Aorta (tissue), 5 donors: ENCODE data around the gene OR1Q1. TPM values are rescaled to one million over a fixed set of nuclear protein-coding genes. Genes with fewer than 3 reads are reported as not detected.

Source experiments
- ATAC-seq: fragments of 200-7000 bp; cut with Tn5 transposase; one replicate; pipeline ENCODE4 v1.9.1; 2022; ENCODE audit warnings: moderate library complexity; ENCODE audit not compliant: low FRiP score
- DNase-seq, 2 donors: peaks; one replicate each; pipeline ENCODE4 v3.0.0-alpha.2; 2020
- H3K27ac ChIP-seq, 2 donors: one replicate each; pipeline ENCODE4 v1.5.1; 2013; ENCODE audit warnings: low read length in 2 of 2, mild to moderate bottlenecking in 2 of 2, moderate library complexity in 2 of 2, control low read depth in 1 of 2, inconsistent platforms in 1 of 2, low read depth in 1 of 2
- H3K27me3 ChIP-seq, 2 donors: one replicate each; pipeline ENCODE4 v1.6.1; 2013; ENCODE audit warnings: control low read depth in 1 of 2, low read length in 1 of 2, mild to moderate bottlenecking in 1 of 2, moderate library complexity in 1 of 2; ENCODE audit not compliant: insufficient read depth in 2 of 2, control insufficient read depth in 1 of 2
- H3K36me3 ChIP-seq, 2 donors: one replicate each; pipeline ENCODE4 v1.6.1; 2013; ENCODE audit warnings: control low read depth in 1 of 2, low read length in 1 of 2, mild to moderate bottlenecking in 1 of 2; ENCODE audit not compliant: insufficient read depth in 2 of 2, control insufficient read depth in 1 of 2
- H3K4me1 ChIP-seq, 2 donors: one replicate each; pipeline ENCODE4 v1.6.1; 2013; ENCODE audit warnings: low read length in 2 of 2, control low read depth in 1 of 2, mild to moderate bottlenecking in 1 of 2, moderate library complexity in 1 of 2; ENCODE audit not compliant: insufficient read depth in 2 of 2, control insufficient read depth in 1 of 2
- H3K4me3 ChIP-seq, 2 donors: one replicate each; pipeline ENCODE4 v1.5.1; 2013; ENCODE audit warnings: low read length in 2 of 2, control low read depth in 1 of 2, mild to moderate bottlenecking in 1 of 2
- H3K9me3 ChIP-seq: one replicate; pipeline ENCODE4 v1.6.1; 2013; ENCODE audit warnings: mild to moderate bottlenecking, low read length; ENCODE audit not compliant: control insufficient read depth
- WGBS, 2 donors: extraction: QIAGEN DNeasy Blood & Tissue Kit; methylation state at CpG; one replicate each; pipeline ENCODE4 v1.1.7; 2013; 5-methylcytosine and 5-hydroxymethylcytosine counted together
- intact Hi-C, 2 donors: fragments of 100-400 bp; cut with DNase I; formaldehyde crosslinking; loops; one replicate each; pipeline versions ENCODE4 v1.14.2 to v1.15.0; 2022
- polyA plus RNA-seq, 2 donors: library from polyadenylated mRNA; stranded (reverse); fragments of 200-250 nt; gene quantifications; one replicate each; pipeline ENCODE4 v1.2.3, GENCODE V29; 2013
- total RNA-seq, 2 donors: library from RNA; stranded (reverse); fragmentation: NEBNext Ultra II Directional; extraction: Animal tissue kit (Norgen Biotek cat#: 25700); gene quantifications; one replicate each; pipeline ENCODE4 v1.2.1, GENCODE V29; 2021
- donor health status: healthy with polysubstance abuse.
- donor health status: Bipolar disorder and iron deficiency.
- donor health status: DM: no; HTN: no; CAD: no.
- donor health status: DM: no; HTN: no; CAD: no.
- donor health status: DM: yes; HTN: yes; CAD: no.

The OR1Q1 gene
- total and polyA plus RNA-seq, 4 donors = not detected

GRCh38 chr9:122619996-122620395, 5.5 kb downstream of the OR1Q1 start:
- 42 to 55% methylated on average over 7 of the region's 7 CpGs for WGBS, 2 donors
- no peaks in the 10 kb centered on the region for H3K36me3 ChIP-seq
- H3K27ac ChIP-seq = no peak overlapping the region
- H3K4me3 ChIP-seq = no peak overlapping the region
- H3K27me3 ChIP-seq = no peaks in the 10 kb centered on the region
- H3K9me3 ChIP-seq = no peaks in the 10 kb centered on the region
- H3K4me1 ChIP-seq = no peaks in the 10 kb centered on the region
- intact Hi-C loops = no loop called here
- DNase-seq (no peak), ATAC-seq (no peak)

DNA sequence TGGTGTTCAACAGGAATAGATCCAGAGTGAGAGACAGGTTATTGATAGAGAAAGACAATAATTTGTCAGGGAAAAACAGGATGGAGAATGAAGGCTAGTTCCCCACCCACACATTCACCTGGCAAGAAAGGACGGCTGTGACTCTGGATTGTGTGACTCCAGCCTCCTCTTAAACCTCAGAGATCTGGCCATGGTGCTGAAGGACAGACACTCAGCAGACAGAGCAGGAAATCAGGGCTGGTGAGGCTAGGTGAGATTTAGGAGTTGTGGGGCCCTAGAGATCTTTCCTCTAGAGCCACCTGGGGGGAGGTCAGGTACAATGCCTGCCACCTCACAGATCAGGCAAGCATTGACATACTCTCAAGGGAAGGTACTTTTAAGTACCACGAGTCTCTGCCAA, 27.7 kb downstream of the OR1Q1 start:
- no peaks in the 10 kb centered on the region for H3K4me1 ChIP-seq
- no peaks in the 10 kb centered on the region for H3K36me3 ChIP-seq
- intact Hi-C loops = no loop called here
- no peak overlapping the region for H3K4me3 ChIP-seq
- ATAC-seq (no peak), DNase-seq (no peak)
- peaks cover 7% of the 10 kb centered on the region for H3K9me3 ChIP-seq
- H3K27me3 ChIP-seq = no peaks in the 10 kb centered on the region
- WGBS, 2 donors = 21 to 24% methylated on average over 2 of the region's 2 CpGs
- no peak overlapping the region for H3K27ac ChIP-seq

GRCh38 chr9:122656378-122656777, 41.8 kb downstream of the OR1Q1 start:
- Histone ChIP-seq H3K27me3 (no peaks in the 10 kb centered on the region), H3K27ac (no peak overlapping the region), H3K36me3 (peaks cover 0 to 2% of the 10 kb centered on the region in 2 donors), H3K9me3 (no peaks in the 10 kb centered on the region), H3K4me3 (no peak overlapping the region), H3K4me1 (no peaks in the 10 kb centered on the region)
- intact Hi-C loops = no loop called here
- no peak for DNase-seq
- 41 to 50% methylated on average over 1 of the region's 1 CpG for WGBS, 2 donors
- ATAC-seq = no peak

GRCh38 chr9:122657527-122657926, 43.0 kb downstream of the OR1Q1 start, which contains the start of gene OR1B1:
OR1B1 (minus strand) TSS chr9:122657627.
- intact Hi-C loops = no loop called here
- no peak for ATAC-seq
- no peaks in the 10 kb centered on the region for H3K9me3 ChIP-seq
- H3K4me3 ChIP-seq = no peak within 1 kb of the TSS
- 87 to 88% methylated on average over 3 of the region's 3 CpGs for WGBS, 2 donors
- DNase-seq = no peak
- H3K36me3 ChIP-seq = peaks cover 0 to 2% of the 10 kb centered on the region in 2 donors
- H3K27ac ChIP-seq = no peak within 1 kb of the TSS
- H3K27me3 ChIP-seq = no peaks in the 10 kb centered on the region
- no peaks in the 10 kb centered on the region for H3K4me1 ChIP-seq

DNA sequence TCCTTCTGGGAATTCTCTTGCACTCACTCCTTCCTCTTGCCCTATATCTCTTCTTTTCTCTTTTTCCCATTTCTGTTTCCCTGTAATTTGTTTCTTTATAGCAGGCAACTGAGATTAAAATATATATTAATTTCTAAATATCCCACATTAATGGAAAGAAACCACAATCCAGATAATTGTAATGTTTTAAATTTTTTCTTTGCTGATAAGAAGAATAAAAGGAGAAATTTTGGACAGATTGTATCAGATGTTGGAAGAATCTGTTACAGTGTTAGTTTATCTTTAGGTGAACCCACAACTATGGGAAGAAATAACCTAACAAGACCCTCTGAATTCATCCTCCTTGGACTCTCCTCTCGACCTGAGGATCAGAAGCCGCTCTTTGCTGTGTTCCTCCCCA, 46.9 kb downstream of the OR1Q1 start, which contains the start of gene OR1L1:
OR1L1 (plus strand) TSS at position 301 of the 400 bp plus-strand sequence; CDS start at position 301, 0 bp downstream.
- Histone ChIP-seq H3K4me1 (no peaks in the 10 kb centered on the region), H3K9me3 (peaks cover 5% of the 10 kb centered on the region), H3K27me3 (no peaks in the 10 kb centered on the region), H3K27ac (no peak within 1 kb of the TSS), H3K4me3 (no peak within 1 kb of the TSS), H3K36me3 (peaks cover 0 to 2% of the 10 kb centered on the region in 2 donors)
- intact Hi-C loops = no loop called here
- WGBS, 2 donors = 50 to 73% methylated on average over 2 of the region's 2 CpGs
- ATAC-seq (no peak), DNase-seq (no peak)

Other genes starting within 250 kb of the OR1Q1 start
- gene PTGS1, start 243.7 kb upstream of the OR1Q1 start, total RNA-seq = 10 to 100 TPM; 10.4 to 20.3 TPM
- 1 to 10 TPM; 3.1 to 5.9 TPM for gene PTGS1, start 243.7 kb upstream of the OR1Q1 start, polyA plus RNA-seq
- gene OR1J1, start 136.8 kb upstream of the OR1Q1 start, total RNA-seq = not detected
- not detected for gene OR1J1, start 136.8 kb upstream of the OR1Q1 start, polyA plus RNA-seq
- gene OR1J2, start 103.9 kb upstream of the OR1Q1 start, total RNA-seq = not detected
- gene OR1J2, start 103.9 kb upstream of the OR1Q1 start, polyA plus RNA-seq = not detected
- gene OR1J4, start 95.6 kb upstream of the OR1Q1 start, total RNA-seq = not detected
- not detected for gene OR1J4, start 95.6 kb upstream of the OR1Q1 start, polyA plus RNA-seq
- gene OR1N1, start 87.4 kb upstream of the OR1Q1 start, total RNA-seq = not detected
- gene OR1N1, start 87.4 kb upstream of the OR1Q1 start, polyA plus RNA-seq = not detected
- not detected for gene OR1N2, start 61.6 kb upstream of the OR1Q1 start, total RNA-seq
- gene OR1N2, start 61.6 kb upstream of the OR1Q1 start, polyA plus RNA-seq = not detected
- not detected for gene OR1L8, start 31.4 kb upstream of the OR1Q1 start, total RNA-seq
- gene OR1L8, start 31.4 kb upstream of the OR1Q1 start, polyA plus RNA-seq = not detected
- not detected for gene OR1B1, start 42.9 kb downstream of the OR1Q1 start, total RNA-seq
- gene OR1B1, start 42.9 kb downstream of the OR1Q1 start, polyA plus RNA-seq = not detected
- gene OR1L1, start 47.0 kb downstream of the OR1Q1 start, total RNA-seq = not detected
- not detected for gene OR1L1, start 47.0 kb downstream of the OR1Q1 start, polyA plus RNA-seq
- not detected for gene OR1L3, start 60.4 kb downstream of the OR1Q1 start, total RNA-seq
- not detected for gene OR1L3, start 60.4 kb downstream of the OR1Q1 start, polyA plus RNA-seq
- gene OR1L4, start 109.3 kb downstream of the OR1Q1 start, total RNA-seq = not detected
- not detected for gene OR1L4, start 109.3 kb downstream of the OR1Q1 start, polyA plus RNA-seq
- not detected for gene OR1L6, start 127.6 kb downstream of the OR1Q1 start, total RNA-seq
- gene OR1L6, start 127.6 kb downstream of the OR1Q1 start, polyA plus RNA-seq = not detected
- gene OR5C1, start 174.2 kb downstream of the OR1Q1 start, total RNA-seq = not detected
- not detected for gene OR5C1, start 174.2 kb downstream of the OR1Q1 start, polyA plus RNA-seq
- not detected for gene OR1K1, start 185.4 kb downstream of the OR1Q1 start, total RNA-seq
- gene OR1K1, start 185.4 kb downstream of the OR1Q1 start, polyA plus RNA-seq = not detected
- gene PDCL, start 213.8 kb downstream of the OR1Q1 start, total RNA-seq = 10 to 100 TPM; 18.7 to 23.1 TPM
- gene PDCL, start 213.8 kb downstream of the OR1Q1 start, polyA plus RNA-seq = 10 to 100 TPM; 11.2 to 16.7 TPM